ENCODE results near the gene EFTUD2. TPM values are rescaled to one million over a fixed set of nuclear protein-coding genes. Genes with fewer than 3 reads are reported as not detected.
A peak's percentile ranks its signal among the peaks of the same experiment; 100 is the strongest.
"Not testable (repeated sequence)": the region's sequence is repeated elsewhere in the genome, so short reads cannot be mapped to it uniquely, and the experiment has no call there.

The EFTUD2 gene
- polyA plus RNA-seq (ENCODE audit: insufficient read length in 4 of 4) = 100 to 1,000 TPM in 3 of 4 donors, 10 to 100 TPM in 1; 79.4 to 119 (median 110) TPM

GRCh38 chr17:44899074-44899782, at the start of gene EFTUD2:
Gene EFTUD2 (minus strand): TSS chr17:44899445. CDS start chr17:44894521, 4,924 bp downstream.
- peak; percentile 79 to 89 (median 85) for DNase-seq (ENCODE audit: low read depth in 4 of 4, low spot score in 3 of 4)

- no peak for DNase-seq (ENCODE audit: low read depth in 4 of 4, low spot score in 3 of 4)
Measured at GRCh38 chr17:44948315-44948795, 49.1 kb upstream of the EFTUD2 start.

DNA sequence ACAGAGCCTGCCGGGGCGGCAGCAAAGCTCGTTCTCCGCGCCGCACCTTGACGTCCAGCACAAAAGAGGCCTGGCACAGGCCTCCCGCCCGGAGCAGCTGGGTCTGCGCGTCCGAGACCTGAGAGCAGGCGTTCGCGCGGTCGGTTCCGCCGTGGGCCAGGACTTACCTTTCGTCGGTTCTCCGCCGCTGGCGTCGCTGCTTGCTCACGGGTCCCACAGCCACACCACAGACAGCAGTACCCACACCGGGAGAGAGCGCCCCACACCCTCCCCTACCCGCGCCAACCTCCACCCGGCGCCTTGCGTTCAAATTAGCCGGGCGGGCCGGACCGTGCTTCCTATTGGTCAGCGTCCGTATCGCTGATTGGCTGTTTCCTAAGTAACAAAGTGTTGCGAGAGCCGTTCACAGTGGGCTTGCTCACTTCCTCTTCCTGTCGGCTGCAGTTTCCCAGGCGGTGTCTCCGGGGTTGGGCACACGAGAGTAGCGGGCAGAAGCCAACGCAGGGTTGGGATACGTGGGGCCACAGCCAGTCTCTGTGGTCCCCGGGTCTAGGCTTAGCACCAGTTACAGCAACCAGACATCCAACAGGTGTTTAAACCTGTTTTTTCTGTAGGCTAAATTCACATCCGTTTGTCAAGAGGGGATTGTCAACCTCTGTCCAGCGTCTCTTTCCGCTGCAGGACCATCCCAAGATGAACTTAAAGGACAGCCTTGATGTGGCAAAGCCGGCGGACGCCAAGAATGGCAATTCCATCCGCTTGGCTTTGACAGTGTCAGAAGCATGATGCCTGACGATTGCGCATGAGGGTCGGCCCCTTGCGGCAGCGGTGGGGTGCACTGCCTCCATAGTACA, 48.4 kb upstream of the EFTUD2 start, which contains the start of gene KIF18B:
Gene KIF18B (minus strand): TSS at position 313 of the 854 bp plus-strand sequence. CDS start 11,429 bp downstream, outside the sequence.
- peak in 3 of 4 donors; percentile 82 to 90 (median 84) for DNase-seq (ENCODE audit: low read depth in 4 of 4, low spot score in 3 of 4)

- DNase-seq (ENCODE audit: low read depth in 4 of 4, low spot score in 3 of 4) = not testable (repeated sequence)
Measured at GRCh38 chr17:44945652-44946051, 46.4 kb upstream of the EFTUD2 start.

DNA sequence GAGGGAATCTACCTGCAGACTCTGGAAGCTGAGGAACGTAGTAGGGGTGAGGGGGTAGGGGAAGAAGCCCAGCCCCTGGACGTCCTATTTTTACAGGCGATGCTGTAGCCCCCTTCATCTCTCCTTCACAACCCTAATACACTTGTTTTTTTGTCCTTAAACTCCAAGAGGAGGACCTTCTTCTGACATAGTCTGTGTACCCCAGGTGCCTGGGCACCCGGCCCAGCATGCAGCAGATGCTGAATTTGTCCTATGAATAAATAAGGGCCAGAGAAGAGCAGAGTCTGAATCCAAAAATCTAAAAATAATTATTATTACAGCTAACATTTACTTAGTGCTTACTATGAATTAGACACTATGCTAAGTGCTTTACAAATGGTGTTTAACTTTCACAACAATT, 43.2 kb upstream of the EFTUD2 start:
- no peak for DNase-seq (ENCODE audit: low read depth in 4 of 4, low spot score in 3 of 4)

- DNase-seq (ENCODE audit: low read depth in 4 of 4, low spot score in 3 of 4) = no peak
Measured at GRCh38 chr17:44941712-44942331, 42.6 kb upstream of the EFTUD2 start.

- no peak for DNase-seq (ENCODE audit: low read depth in 4 of 4, low spot score in 3 of 4)
Measured at GRCh38 chr17:44940768-44941167, 41.5 kb upstream of the EFTUD2 start.

- DNase-seq (ENCODE audit: low read depth in 4 of 4, low spot score in 3 of 4) = no peak
Measured at GRCh38 chr17:44940317-44940716, 41.1 kb upstream of the EFTUD2 start.

GRCh38 chr17:44935116-44935515, 35.9 kb upstream of the EFTUD2 start:
- DNase-seq (ENCODE audit: low read depth in 4 of 4, low spot score in 3 of 4) = no peak

GRCh38 chr17:44934745-44935105, 35.5 kb upstream of the EFTUD2 start:
- no peak for DNase-seq (ENCODE audit: low read depth in 4 of 4, low spot score in 3 of 4)

DNA sequence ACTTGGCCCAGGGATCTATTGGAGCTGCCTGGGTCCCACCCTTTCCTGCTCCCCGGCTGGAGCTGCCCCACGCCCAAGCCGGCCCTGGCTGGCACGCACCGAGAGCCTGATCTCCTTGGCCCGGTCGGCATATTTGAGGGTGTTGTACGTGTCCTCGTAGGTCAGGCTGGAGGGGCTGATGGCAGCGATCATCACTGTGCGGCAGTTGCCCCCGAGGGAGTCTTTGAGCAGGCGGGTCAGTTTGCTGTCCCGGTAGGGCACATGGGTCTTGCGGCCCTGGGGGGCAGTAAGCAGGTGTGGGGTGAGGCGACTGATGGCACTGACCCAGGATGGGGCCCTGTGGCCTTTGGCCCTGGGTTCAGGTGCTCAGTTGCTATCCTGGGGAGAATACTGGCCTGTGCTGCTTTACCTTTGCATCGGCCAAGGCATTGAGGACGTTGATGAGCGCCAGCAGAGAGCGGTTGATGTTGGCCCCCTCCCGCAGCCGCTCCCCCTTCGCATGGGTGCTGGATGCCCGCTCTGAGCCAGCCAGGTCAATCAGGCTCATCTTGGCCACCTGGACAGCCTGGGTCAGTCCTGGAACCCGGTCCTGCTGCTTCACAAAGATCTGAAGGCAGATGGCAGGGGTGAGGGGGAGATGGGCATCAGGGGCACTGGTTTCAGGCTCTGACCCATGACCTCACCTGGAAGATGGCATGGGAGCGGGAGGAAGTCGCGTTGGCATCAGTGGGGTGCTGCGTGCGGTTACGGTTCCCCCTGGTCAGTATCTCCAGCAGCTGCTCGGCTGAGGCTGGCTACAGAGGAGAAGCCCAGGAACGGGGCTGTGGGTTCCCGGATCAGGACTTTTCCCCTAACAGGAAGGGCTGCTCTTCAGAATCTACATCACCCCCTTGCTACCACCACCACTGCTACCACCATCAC, 34.8 kb upstream of the EFTUD2 start:
- no peak for DNase-seq (ENCODE audit: low read depth in 4 of 4, low spot score in 3 of 4)

GRCh38 chr17:44932787-44933097, 33.5 kb upstream of the EFTUD2 start:
- no peak for DNase-seq (ENCODE audit: low read depth in 4 of 4, low spot score in 3 of 4)

DNA sequence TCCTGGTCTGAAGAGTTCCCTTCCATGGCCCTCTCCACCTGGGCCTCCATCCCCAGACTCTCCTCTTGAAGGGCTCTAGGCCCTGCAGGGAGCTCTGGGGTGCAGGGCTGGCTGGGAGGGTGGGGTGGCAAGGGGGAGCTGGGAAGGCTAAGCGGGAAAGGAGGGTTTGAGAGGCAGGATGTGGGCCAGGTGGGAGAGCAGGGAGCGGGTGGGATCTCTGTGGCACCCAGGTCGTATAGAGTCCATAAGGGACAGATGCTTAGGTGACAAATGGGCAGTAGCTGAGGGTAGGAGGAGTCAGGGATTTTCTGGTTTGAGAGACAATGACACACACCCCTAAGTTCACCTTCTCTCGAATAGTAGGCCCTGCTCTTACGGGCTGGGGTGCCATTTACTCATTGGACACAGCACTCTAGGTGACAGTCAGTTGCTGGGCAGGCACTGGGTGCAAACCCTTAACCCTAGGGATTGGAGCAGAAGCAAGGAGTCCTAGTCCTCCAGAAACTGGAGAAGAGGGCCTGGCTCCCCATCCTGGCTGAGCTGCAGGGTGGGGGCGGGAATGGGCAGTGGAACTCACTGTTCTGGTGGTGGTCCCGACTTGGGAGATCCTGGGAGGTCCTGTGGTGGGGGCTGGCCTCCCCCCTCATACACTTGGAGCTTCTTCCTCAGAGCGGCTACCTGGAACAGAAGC, 33.0 kb upstream of the EFTUD2 start:
- no peak for DNase-seq (ENCODE audit: low read depth in 4 of 4, low spot score in 3 of 4)

GRCh38 chr17:44931376-44931775, 32.1 kb upstream of the EFTUD2 start:
- DNase-seq (ENCODE audit: low read depth in 4 of 4, low spot score in 3 of 4) = no peak

GRCh38 chr17:44930667-44931066, 31.4 kb upstream of the EFTUD2 start:
- DNase-seq (ENCODE audit: low read depth in 4 of 4, low spot score in 3 of 4) = no peak

- no peak for DNase-seq (ENCODE audit: low read depth in 4 of 4, low spot score in 3 of 4)
Measured at GRCh38 chr17:44928950-44929720, 29.9 kb upstream of the EFTUD2 start.

- DNase-seq (ENCODE audit: low read depth in 4 of 4, low spot score in 3 of 4) = no peak
Measured at GRCh38 chr17:44928136-44928535, 28.9 kb upstream of the EFTUD2 start.

GRCh38 chr17:44927696-44928095, 28.5 kb upstream of the EFTUD2 start:
- DNase-seq (ENCODE audit: low read depth in 4 of 4, low spot score in 3 of 4) = no peak

Data from left renal pelvis (tissue), 4 donors.